Thyroid gland (tissue), 4 donors: Measurements from ENCODE around the gene GPR153.

Experiments used
- POLR2A ChIP-seq, 2 donors: fragments of 450-650 bp; IDR thresholded peaks; one replicate each; pipeline ENCODE4 v1.6.1; 2017; ENCODE audit warnings: antibody characterized with exemption in 2 of 2, mild to moderate bottlenecking in 2 of 2, moderate library complexity in 1 of 2
- TF ChIP-seq, protein P1 (sequence below), 6 experiments: fragments of 200-600 bp in 3 of 6; fragments of 450-650 bp in 3 of 6; sonication (generic) in 3 of 6; IDR thresholded peaks; one replicate each; pipeline ENCODE4 v1.5.1; 2016 to 2019; ENCODE audit warnings: antibody characterized with exemption in 6 of 6, mild to moderate bottlenecking in 2 of 6, inconsistent platforms in 1 of 6, moderate library complexity in 1 of 6

DNA sequence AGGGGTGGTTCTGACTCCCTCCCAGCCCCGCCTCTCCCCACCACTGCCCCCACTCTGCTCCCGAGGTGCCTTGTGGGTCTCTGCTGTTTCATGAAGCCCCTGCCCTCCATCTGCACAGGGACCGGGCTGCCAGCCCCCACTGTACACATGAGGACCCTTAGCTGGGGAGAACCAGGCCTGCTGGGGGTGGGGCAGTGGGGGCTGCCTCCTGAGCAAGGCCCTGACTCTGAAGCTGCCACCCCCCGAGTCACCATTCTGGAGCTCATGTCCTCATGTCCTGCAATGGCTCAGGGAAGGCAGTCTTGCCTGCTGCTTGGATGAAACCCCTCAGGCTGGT lies 8.6 kb downstream of the GPR153 start:
- TF ChIP-seq, protein P1, sequence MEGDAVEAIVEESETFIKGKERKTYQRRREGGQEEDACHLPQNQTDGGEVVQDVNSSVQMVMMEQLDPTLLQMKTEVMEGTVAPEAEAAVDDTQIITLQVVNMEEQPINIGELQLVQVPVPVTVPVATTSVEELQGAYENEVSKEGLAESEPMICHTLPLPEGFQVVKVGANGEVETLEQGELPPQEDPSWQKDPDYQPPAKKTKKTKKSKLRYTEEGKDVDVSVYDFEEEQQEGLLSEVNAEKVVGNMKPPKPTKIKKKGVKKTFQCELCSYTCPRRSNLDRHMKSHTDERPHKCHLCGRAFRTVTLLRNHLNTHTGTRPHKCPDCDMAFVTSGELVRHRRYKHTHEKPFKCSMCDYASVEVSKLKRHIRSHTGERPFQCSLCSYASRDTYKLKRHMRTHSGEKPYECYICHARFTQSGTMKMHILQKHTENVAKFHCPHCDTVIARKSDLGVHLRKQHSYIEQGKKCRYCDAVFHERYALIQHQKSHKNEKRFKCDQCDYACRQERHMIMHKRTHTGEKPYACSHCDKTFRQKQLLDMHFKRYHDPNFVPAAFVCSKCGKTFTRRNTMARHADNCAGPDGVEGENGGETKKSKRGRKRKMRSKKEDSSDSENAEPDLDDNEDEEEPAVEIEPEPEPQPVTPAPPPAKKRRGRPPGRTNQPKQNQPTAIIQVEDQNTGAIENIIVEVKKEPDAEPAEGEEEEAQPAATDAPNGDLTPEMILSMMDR (IDR thresholded peaks at IDR 0.05) = no peak
- TF ChIP-seq POLR2A (IDR thresholded peaks at IDR 0.05) = no peak
